ENCODE results near the gene CNIH2. TPM values are rescaled to one million over a fixed set of nuclear protein-coding genes. Genes with fewer than 3 reads are reported as not detected.

CNIH2 gene
- total and polyA plus RNA-seq, 2 experiments from 2014 or later: 4.3 to 9.2 TPM

- no peak for TF ChIP-seq REST (IDR thresholded peaks at IDR 0.05; ENCODE audit: unreplicated experiment)
- TF ChIP-seq POLR2AphosphoS5 (IDR thresholded peaks at IDR 0.05; ENCODE audit: low read depth): no peak
- no peak for TF ChIP-seq ETS1 (IDR thresholded peaks at IDR 0.05)
- no peak for TF ChIP-seq EZH2 (IDR thresholded peaks at IDR 0.05; ENCODE audit: low read depth, unreplicated experiment)
- no peak for TF ChIP-seq ZNF114 (CRISPR knock-in tag; IDR thresholded peaks at IDR 0.05)
- no peak for TF ChIP-seq NANOG (IDR thresholded peaks at IDR 0.05; ENCODE audit: borderline replicate concordance)
Observed at GRCh38 chr11:66315498-66315885, 37.5 kb downstream of the CNIH2 start (continued).

GRCh38 chr11:66315921-66316811 lies 38.2 kb downstream of the CNIH2 start:
- Histone ChIP-seq H2AFZ (no peak overlapping the region), H3K79me2 (replicated peaks; ENCODE audit: insufficient read depth) (no peaks in the 10 kb centered on the region), H3K9me2 (ENCODE audit: insufficient read depth) (no peaks in the 10 kb centered on the region), H3K27ac (ENCODE audit: low read depth) (no peak overlapping the region), H3K4me3 (peak overlapping the region; percentile 41; the same call in 1 of the 2 replicates), H3K4me1 (ENCODE audit: insufficient read depth) (peaks cover 29% of the 10 kb centered on the region), H4K20me1 (replicated peaks; ENCODE audit: insufficient read depth) (no peaks in the 10 kb centered on the region), H3F3A (replicated peaks; ENCODE audit: low read depth) (peaks cover 9% of the 10 kb centered on the region; the same call in 1 of the 2 replicates), H3K36me3 (ENCODE audit: insufficient read depth) (no peaks in the 10 kb centered on the region), H3K27me3 (ENCODE audit: insufficient read depth) (no peaks in the 10 kb centered on the region), H3K4me2 (peak overlapping the region; percentile 77; the same call in 1 of the 2 replicates)
- Mint-ChIP-seq H3K4me1 (peaks cover 38% of the 10 kb centered on the region), H3K27me3 (ENCODE audit: insufficient read depth, low read depth, poor library complexity) (peaks cover 31% of the 10 kb centered on the region), H3K27ac (no peak overlapping the region), H3K36me3 (ENCODE audit: low read depth) (peaks cover 22% of the 10 kb centered on the region), H3K4me3 (no peak overlapping the region; the same call in 2 of the 3 replicates), H3K9me3 (peaks cover 21% of the 10 kb centered on the region)
- DNase-seq (ENCODE audit: low spot score) (no peak), ATAC-seq (no peak; the same call in 2 of the 3 replicates)
- TF ChIP-seq JUNB (IDR thresholded peaks at IDR 0.05; ENCODE audit: unreplicated experiment) (no peak), ZNF114 (CRISPR knock-in tag; IDR thresholded peaks at IDR 0.05) (no peak), EZH2phosphoT487 (IDR thresholded peaks at IDR 0.05; ENCODE audit: unreplicated experiment) (no peak), REST (IDR thresholded peaks at IDR 0.05; ENCODE audit: unreplicated experiment) (no peak), NANOG (IDR thresholded peaks at IDR 0.05; ENCODE audit: borderline replicate concordance) (no peak)

All from GM23338 (cell line).